ENCODE results near the gene GPR158.
A peak's percentile ranks its signal among the peaks of the same experiment; 100 is the strongest.
"Not testable (repeated sequence)": the region's sequence is repeated elsewhere in the genome, so short reads cannot be mapped to it uniquely, and the experiment has no call there.

Gene GPR158

GRCh38 chr10:25174461-25175230 lies at the start of gene GPR158:
TSS of gene GPR158 (plus strand) at chr10:25175001. CDS start at chr10:25175421, 420 bp downstream.
- DNase-seq: peak; percentile 30

GRCh38 chr10:25125201-25125611 lies 49.6 kb upstream of the GPR158 start:
- DNase-seq: no peak

- no peak for DNase-seq
These were observed 45.2 kb upstream of the GPR158 start for GRCh38 chr10:25129592-25129991.

- no peak for DNase-seq
These were observed 43.9 kb upstream of the GPR158 start for GRCh38 chr10:25130906-25131305.

GRCh38 chr10:25142116-25142864 lies 32.5 kb upstream of the GPR158 start:
- no peak for DNase-seq

- no peak for DNase-seq
These were observed 17.2 kb upstream of the GPR158 start for GRCh38 chr10:25157650-25158049.

GRCh38 chr10:25159591-25159990 lies 15.2 kb upstream of the GPR158 start:
- no peak for DNase-seq

- no peak for DNase-seq
These were observed 12.4 kb upstream of the GPR158 start for GRCh38 chr10:25162391-25162790.

- not testable (repeated sequence) for DNase-seq
These were observed 11.3 kb upstream of the GPR158 start for GRCh38 chr10:25163464-25163863.

GRCh38 chr10:25169740-25170139 lies 5.1 kb upstream of the GPR158 start:
- DNase-seq: no peak

GRCh38 chr10:25170627-25171026 lies 4.2 kb upstream of the GPR158 start:
- DNase-seq: no peak

GRCh38 chr10:25175527-25176420 lies 973 bp downstream of the GPR158 start:
- no peak for DNase-seq

GRCh38 chr10:25176421-25176968 lies 1.7 kb downstream of the GPR158 start:
- no peak for DNase-seq

GRCh38 chr10:25177093-25177753 lies 2.4 kb downstream of the GPR158 start:
- DNase-seq: no peak

- no peak for DNase-seq
These were observed 2.9 kb downstream of the GPR158 start for GRCh38 chr10:25177754-25178135.

GRCh38 chr10:25178411-25178810 lies 3.6 kb downstream of the GPR158 start:
- DNase-seq: no peak

- no peak for DNase-seq
These were observed 6.0 kb downstream of the GPR158 start for GRCh38 chr10:25180801-25181200.

GRCh38 chr10:25182636-25183035 lies 7.8 kb downstream of the GPR158 start:
- DNase-seq: no peak

- DNase-seq: no peak
These were observed 16.5 kb downstream of the GPR158 start for GRCh38 chr10:25191162-25191895.

GRCh38 chr10:25198151-25198550 lies 23.4 kb downstream of the GPR158 start:
- DNase-seq: no peak

- no peak for DNase-seq
These were observed 32.1 kb downstream of the GPR158 start for GRCh38 chr10:25206693-25207414.

All from CD4-positive, alpha-beta T cell treated with Interleukin-4 for 1 hour (primary cell).